ENCODE data around the gene DUOX1.

DUOX1 gene

GRCh38 chr15:45100884-45101625 is 28.7 kb upstream of the DUOX1 start:
- TF ChIP-seq CEBPB (IDR thresholded peaks at IDR 0.05) (no peak), YY1 (IDR thresholded peaks at IDR 0.05; ENCODE audit: low read depth) (no peak), FOXM1 (IDR thresholded peaks at IDR 0.05; ENCODE audit: borderline replicate concordance, low read depth) (no peak), EGR1 (IDR thresholded peaks at IDR 0.05) (no peak), NFIC (IDR thresholded peaks at IDR 0.05) (no peak), RAD21 (IDR thresholded peaks at IDR 0.05; ENCODE audit: low read depth) (no peak), CREB1 (IDR thresholded peaks at IDR 0.05; ENCODE audit: low read depth) (no peak), USF1 (IDR thresholded peaks at IDR 0.05) (no peak), TCF12 (IDR thresholded peaks at IDR 0.05; ENCODE audit: low read depth) (no peak), TEAD4 (IDR thresholded peaks at IDR 0.05) (no peak), EP300 (IDR thresholded peaks at IDR 0.05; ENCODE audit: borderline replicate concordance) (no peak), REST (IDR thresholded peaks at IDR 0.05; ENCODE audit: low read depth) (no peak)

- TF ChIP-seq YY1 (IDR thresholded peaks at IDR 0.05; ENCODE audit: low read depth) (no peak), CREB1 (IDR thresholded peaks at IDR 0.05; ENCODE audit: low read depth) (no peak), ZBTB7A (IDR thresholded peaks at IDR 0.05; ENCODE audit: low read depth) (no peak), CEBPB (IDR thresholded peaks at IDR 0.05) (no peak), TCF12 (IDR thresholded peaks at IDR 0.05; ENCODE audit: low read depth) (no peak), MAX (IDR thresholded peaks at IDR 0.05) (no peak), TAF1 (IDR thresholded peaks at IDR 0.05; ENCODE audit: low read depth) (no peak), TEAD4 (IDR thresholded peaks at IDR 0.05) (no peak), EGR1 (IDR thresholded peaks at IDR 0.05) (no peak), REST (IDR thresholded peaks at IDR 0.05; ENCODE audit: low read depth) (no peak), USF1 (IDR thresholded peaks at IDR 0.05) (no peak), RAD21 (IDR thresholded peaks at IDR 0.05; ENCODE audit: low read depth) (no peak), NFIC (IDR thresholded peaks at IDR 0.05) (no peak), FOXM1 (IDR thresholded peaks at IDR 0.05; ENCODE audit: borderline replicate concordance, low read depth) (no peak), EP300 (IDR thresholded peaks at IDR 0.05; ENCODE audit: borderline replicate concordance) (no peak)
Observed at GRCh38 chr15:45101749-45102148, 28.0 kb upstream of the DUOX1 start.

GRCh38 chr15:45102226-45102625 is 27.6 kb upstream of the DUOX1 start:
- TF ChIP-seq MAX (IDR thresholded peaks at IDR 0.05) (no peak), REST (IDR thresholded peaks at IDR 0.05; ENCODE audit: low read depth) (no peak), TAF1 (IDR thresholded peaks at IDR 0.05; ENCODE audit: low read depth) (no peak), FOXM1 (IDR thresholded peaks at IDR 0.05; ENCODE audit: borderline replicate concordance, low read depth) (no peak), YY1 (IDR thresholded peaks at IDR 0.05; ENCODE audit: low read depth) (no peak), EP300 (IDR thresholded peaks at IDR 0.05; ENCODE audit: borderline replicate concordance) (no peak), CREB1 (IDR thresholded peaks at IDR 0.05; ENCODE audit: low read depth) (no peak), NFIC (IDR thresholded peaks at IDR 0.05) (no peak), EGR1 (IDR thresholded peaks at IDR 0.05) (no peak), RAD21 (IDR thresholded peaks at IDR 0.05; ENCODE audit: low read depth) (no peak), ZBTB7A (IDR thresholded peaks at IDR 0.05; ENCODE audit: low read depth) (no peak), TEAD4 (IDR thresholded peaks at IDR 0.05) (no peak), CEBPB (IDR thresholded peaks at IDR 0.05) (no peak), TCF12 (IDR thresholded peaks at IDR 0.05; ENCODE audit: low read depth) (no peak), USF1 (IDR thresholded peaks at IDR 0.05) (no peak)
